ENCODE results near the gene MOK. TPM values are rescaled to one million over a fixed set of nuclear protein-coding genes. Genes with fewer than 3 reads are reported as not detected.

Gene MOK
- total and polyA plus RNA-seq, 2 of the 4 experiments (the other 2 are of a cell fraction) = 16.8 to 48.5 TPM

DNA sequence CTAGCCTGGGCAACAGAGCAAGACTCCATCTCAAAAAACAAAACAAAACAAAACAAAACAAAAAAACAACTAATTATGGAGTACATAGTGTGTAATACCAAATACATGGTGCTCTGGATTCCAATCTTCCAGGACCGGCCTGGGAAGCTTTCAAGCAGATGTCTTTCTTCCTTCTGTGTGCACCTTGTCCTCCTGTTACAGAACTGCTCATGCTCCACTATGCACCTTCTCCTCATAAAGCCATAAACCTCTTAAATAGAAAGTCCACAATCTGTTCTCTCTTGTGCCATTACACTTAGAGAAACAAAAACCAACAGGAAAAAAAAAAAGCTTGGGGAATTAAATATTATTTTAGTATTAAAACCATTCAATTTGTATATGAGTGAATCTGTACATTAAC lies 12.5 kb downstream of the MOK start:
- no peak overlapping the region for H4K91ac ChIP-seq (ENCODE audit: insufficient read depth, low read depth, low read length)
- H3K36me3 ChIP-seq (ENCODE audit: control insufficient read depth, insufficient read depth, low read length) = no peaks in the 10 kb centered on the region
- no peak overlapping the region for H2BK15ac ChIP-seq (ENCODE audit: low read depth, low read length)
- no peak overlapping the region for H2BK5ac ChIP-seq (ENCODE audit: low read depth, low read length, poor library complexity, severe bottlenecking)
- no peak overlapping the region for H3K4ac ChIP-seq (ENCODE audit: low read depth, low read length)
- WGBS, 2 experiments (ENCODE audit: extremely low coverage in 2 of 2, insufficient read length in 1 of 2) = no CpG with 5 or more reads among the region's 1 CpG
- H3K9me1 ChIP-seq (ENCODE audit: insufficient read depth, low read length) = no peaks in the 10 kb centered on the region
- H2BK120ac ChIP-seq (ENCODE audit: low read depth, low read length) = no peak overlapping the region
- H2AK9ac ChIP-seq (replicated peaks; ENCODE audit: low read depth, low read length, poor library complexity) = no peak overlapping the region
- H3K27me3 ChIP-seq (ENCODE audit: control insufficient read depth, insufficient read depth, low read length) = no peaks in the 10 kb centered on the region
- H3K4me2 ChIP-seq (ENCODE audit: low read depth, low read length) = no peak overlapping the region
- DNase-seq = no peak
- H2BK20ac ChIP-seq (ENCODE audit: low read depth, low read length) = no peak overlapping the region
- no peak overlapping the region for H3K27ac ChIP-seq (ENCODE audit: insufficient read depth, low read length)
- dilution Hi-C loops (cut with HindIII; ENCODE audit: low sequenced_read_pairs, unreplicated experiment) = no loop called here
- no TSS peak for BruUV-seq (replicated peaks)
- no peak for TF ChIP-seq RCOR1 (IDR thresholded peaks at IDR 0.05; ENCODE audit: insufficient replicate concordance, low read length)
- no peak for TF ChIP-seq MXI1 (IDR thresholded peaks at IDR 0.05; ENCODE audit: borderline replicate concordance, low read depth, low read length)
- TF ChIP-seq, protein P1, sequence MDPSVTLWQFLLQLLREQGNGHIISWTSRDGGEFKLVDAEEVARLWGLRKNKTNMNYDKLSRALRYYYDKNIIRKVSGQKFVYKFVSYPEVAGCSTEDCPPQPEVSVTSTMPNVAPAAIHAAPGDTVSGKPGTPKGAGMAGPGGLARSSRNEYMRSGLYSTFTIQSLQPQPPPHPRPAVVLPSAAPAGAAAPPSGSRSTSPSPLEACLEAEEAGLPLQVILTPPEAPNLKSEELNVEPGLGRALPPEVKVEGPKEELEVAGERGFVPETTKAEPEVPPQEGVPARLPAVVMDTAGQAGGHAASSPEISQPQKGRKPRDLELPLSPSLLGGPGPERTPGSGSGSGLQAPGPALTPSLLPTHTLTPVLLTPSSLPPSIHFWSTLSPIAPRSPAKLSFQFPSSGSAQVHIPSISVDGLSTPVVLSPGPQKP (IDR thresholded peaks at IDR 0.05; ENCODE audit: borderline replicate concordance, low read depth, low read length) = no peak
- TF ChIP-seq MAZ (IDR thresholded peaks at IDR 0.05; ENCODE audit: borderline replicate concordance, low read depth, low read length) = no peak
- no peak for TF ChIP-seq CEBPB (IDR thresholded peaks at IDR 0.05; ENCODE audit: low read depth, low read length)
- no peak for TF ChIP-seq CTCF (conservative IDR thresholded peaks at IDR 0.05; ENCODE audit: low read depth, low read length)
- no peak for TF ChIP-seq FOS (IDR thresholded peaks at IDR 0.05; ENCODE audit: low read depth, low read length)
- no peak for TF ChIP-seq MAFK (IDR thresholded peaks at IDR 0.05; ENCODE audit: low read depth, low read length)
- no peak for TF ChIP-seq RAD21 (IDR thresholded peaks at IDR 0.05; ENCODE audit: low read length)
- TF ChIP-seq CHD1 (IDR thresholded peaks at IDR 0.05; ENCODE audit: low read depth, low read length) = no peak
- no peak for TF ChIP-seq BHLHE40 (IDR thresholded peaks at IDR 0.05; ENCODE audit: low read depth, low read length)
- ChIA-PET POLR2A (ENCODE audit: unreplicated experiment) (no interaction called here), CTCF (interaction anchor here (0.7 kb wide), 1 partner anchor 446 kb away, joined by 3 read pairs; no protein-coding TSS in a partner anchor)
- H3K56ac ChIP-seq (ENCODE audit: extremely low read depth, insufficient read depth, low read length) = no peak overlapping the region
- no peak for ATAC-seq (ENCODE audit: low read depth)
- intact Hi-C loops (cut with micrococcal nuclease) = loop anchor here (5.0 kb wide), 1 partner anchor 145 kb away; no protein-coding TSS in a partner anchor
- no peak overlapping the region for H2AFZ ChIP-seq (replicated peaks; ENCODE audit: low read length, poor library complexity)
- no peak overlapping the region for H3K4me3 ChIP-seq (ENCODE audit: insufficient read depth, low read depth, low read length)
- H3K9ac ChIP-seq (ENCODE audit: low read depth, low read length) = no peak overlapping the region
- no peaks in the 10 kb centered on the region for H3K9me3 ChIP-seq (ENCODE audit: control insufficient read depth, insufficient read depth, low read length)
- in situ Hi-C loops (cut with MboI; ENCODE audit: low sequenced_read_pairs) = no loop called here
- H3K4me1 ChIP-seq (ENCODE audit: control insufficient read depth, insufficient read depth, low read length) = peaks cover 7% of the 10 kb centered on the region; the same call in 1 of the 2 replicates
- peaks cover 0 to 4% of the 10 kb centered on the region in 2 experiments; a peak in 2 of 4 replicates for H3K79me1 ChIP-seq (ENCODE audit: low read depth in 1 of 2, low read length in 2 of 2)
- H4K8ac ChIP-seq (ENCODE audit: low read depth in 2 of 2, low read length in 2 of 2) = no peak overlapping the region
- no peak overlapping the region for H3K18ac ChIP-seq (ENCODE audit: low read depth, low read length)
- H2AK5ac ChIP-seq (ENCODE audit: low read depth, low read length) = no peak overlapping the region; the same call in 1 of the 2 replicates
- no peak overlapping the region for H4K5ac ChIP-seq (ENCODE audit: low read depth, low read length)
- no peak overlapping the region for H3K23ac ChIP-seq (ENCODE audit: low read depth, low read length)
- H3K14ac ChIP-seq (replicated peaks; ENCODE audit: low read depth, low read length) = no peak overlapping the region
- no peaks in the 10 kb centered on the region for H4K20me1 ChIP-seq (ENCODE audit: insufficient read depth, low read length)
